Activated CD4-positive, alpha-beta T cell treated with anti-CD3 and anti-CD28 coated beads, Interleukin-2, amount 50 U/mL, for 48 hours (primary cell): ENCODE data around the gene GNS.

ENCODE experiments used
- DNase-seq, 2 experiments: peaks; one replicate each; pipeline ENCODE4 v3.0.0-alpha.2; 2020

The GNS gene

GRCh38 chr12:64759035-64759894 lies at the start of gene GNS:
Gene GNS (minus strand): TSS chr12:64759406. CDS start chr12:64759276, 130 bp downstream.
- peak; percentile 98 for DNase-seq

- no peak for DNase-seq
Measured at GRCh38 chr12:64808110-64808509, 48.9 kb upstream of the GNS start.

GRCh38 chr12:64806593-64807460 lies 47.6 kb upstream of the GNS start:
- DNase-seq = no peak

GRCh38 chr12:64806173-64806572 lies 47.0 kb upstream of the GNS start:
- no peak for DNase-seq

- DNase-seq = peak; percentile 68 to 74
Measured at GRCh38 chr12:64802180-64802775, 43.1 kb upstream of the GNS start.

GRCh38 chr12:64801381-64801780 lies 42.2 kb upstream of the GNS start:
- no peak for DNase-seq

GRCh38 chr12:64800640-64801039 lies 41.4 kb upstream of the GNS start:
- DNase-seq = no peak

- no peak for DNase-seq
Measured at GRCh38 chr12:64798165-64798564, 39.0 kb upstream of the GNS start.

- no peak for DNase-seq
Measured at GRCh38 chr12:64797156-64797555, 38.0 kb upstream of the GNS start.

GRCh38 chr12:64796205-64796845 lies 37.1 kb upstream of the GNS start:
- peak; percentile 31 to 53 for DNase-seq

- no peak for DNase-seq
Measured at GRCh38 chr12:64794305-64794704, 35.1 kb upstream of the GNS start.

GRCh38 chr12:64793610-64794009 lies 34.4 kb upstream of the GNS start:
- no peak for DNase-seq

GRCh38 chr12:64792128-64792527 lies 32.9 kb upstream of the GNS start:
- DNase-seq = no peak

- no peak for DNase-seq
Measured at GRCh38 chr12:64791036-64791435, 31.8 kb upstream of the GNS start.

GRCh38 chr12:64790166-64790565 lies 31.0 kb upstream of the GNS start:
- no peak for DNase-seq

GRCh38 chr12:64785838-64786237 lies 26.6 kb upstream of the GNS start:
- no peak for DNase-seq

- DNase-seq = no peak
Measured at GRCh38 chr12:64782191-64782876, 23.1 kb upstream of the GNS start.

GRCh38 chr12:64781280-64782190 lies 22.3 kb upstream of the GNS start:
- DNase-seq = no peak

- DNase-seq = peak; percentile 20 to 22
Measured at GRCh38 chr12:64780531-64781279, 21.5 kb upstream of the GNS start.

GRCh38 chr12:64780132-64780530 lies 20.9 kb upstream of the GNS start:
- DNase-seq = no peak
